Suprapubic skin (tissue), 4 donors: ENCODE results near the gene SERPINB7.

Experiments used
- CTCF ChIP-seq, 2 donors: fragments of 200-600 bp in 1 of 2; fragments of 450-650 bp in 1 of 2; sonication (generic) in 1 of 2; IDR thresholded peaks; one replicate each; pipeline ENCODE4 v1.5.1; 2016 to 2019; ENCODE audit warnings: antibody characterized with exemption in 2 of 2, mild to moderate bottlenecking in 1 of 2, moderate library complexity in 1 of 2
- POLR2A ChIP-seq, 2 donors: fragments of 450-650 bp; IDR thresholded peaks; one replicate each; pipeline ENCODE4 v1.6.1; 2017; ENCODE audit warnings: antibody characterized with exemption in 2 of 2, mild to moderate bottlenecking in 2 of 2, moderate library complexity in 2 of 2
- POLR2AphosphoS5 ChIP-seq, 3 donors: sonication (generic); formaldehyde crosslinking; IDR thresholded peaks; one replicate each; pipeline ENCODE4 v1.6.1; 2017; ENCODE audit warnings: antibody characterized with exemption in 3 of 3

GRCh38 chr18:63848159-63848558, 72.9 kb downstream of the SERPINB7 start:
- TF ChIP-seq POLR2AphosphoS5 (IDR thresholded peaks at IDR 0.05) (no peak), CTCF (IDR thresholded peaks at IDR 0.05) (peak; percentile 32 to 38), POLR2A (IDR thresholded peaks at IDR 0.05) (no peak)
